SK-N-SH (cell line): ENCODE data around the gene ARL3.

Experiments
- CTCF ChIP-seq: fragments of 200-600 bp; sonication (generic); IDR thresholded peaks from 2 replicates; pipeline ENCODE4 v1.6.1; 2017; ENCODE audit warnings: antibody characterized with exemption, mild to moderate bottlenecking, moderate library complexity
- ELF1 ChIP-seq: IDR thresholded peaks from 2 replicates; pipeline ENCODE4 v1.4.0; 2012
- EP300 ChIP-seq, 2 experiments: IDR thresholded peaks; 2 replicates each; pipeline versions ENCODE4 v1.4.0 to v1.6.1; 2012; ENCODE audit warnings: borderline replicate concordance in 1 of 2, low read depth in 1 of 2, low read length in 1 of 2
- EZH2phosphoT487 ChIP-seq: fragments of 200-600 bp; sonication (generic); IDR thresholded peaks from 2 replicates; pipeline ENCODE4 v1.6.1; 2017; ENCODE audit warnings: low read depth, mixed run types, mild to moderate bottlenecking, antibody characterized with exemption, moderate library complexity, borderline replicate concordance
- FOXJ3 ChIP-seq: sonication (generic); formaldehyde crosslinking; IDR thresholded peaks from 2 replicates; pipeline ENCODE4 v1.5.1; 2020; ENCODE audit warnings: mild to moderate bottlenecking, missing genetic modification reagents
- FOXM1 ChIP-seq: IDR thresholded peaks from 2 replicates; pipeline ENCODE4 v1.4.0; 2012; ENCODE audit warnings: low read depth, mild to moderate bottlenecking
- GABPA ChIP-seq: IDR thresholded peaks from 2 replicates; pipeline ENCODE4 v1.4.0; 2012; ENCODE audit warnings: low read depth, mild to moderate bottlenecking
- IRF3 ChIP-seq: fragments of 150-350 bp; IDR thresholded peaks from 2 replicates; pipeline ENCODE4 v1.6.1; 2016; ENCODE audit warnings: mild to moderate bottlenecking, low read depth, low read length
- JUND ChIP-seq: IDR thresholded peaks from 2 replicates; pipeline ENCODE4 v1.4.0; 2012
- RCOR1 ChIP-seq: fragments of 150-350 bp; IDR thresholded peaks from 2 replicates; pipeline ENCODE4 v1.6.1; 2017; ENCODE audit warnings: antibody characterized with exemption, low read length
- SMC3 ChIP-seq: IDR thresholded peaks from 2 replicates; pipeline ENCODE4 v1.6.1; 2012; ENCODE audit warnings: low read depth, low read length, improper control_type of control experiment
- YY1 ChIP-seq: IDR thresholded peaks from 2 replicates; pipeline ENCODE4 v1.4.0; 2012; ENCODE audit warnings: low read depth, mild to moderate bottlenecking

GRCh38 chr10:102670065-102670670, 44.0 kb downstream of the ARL3 start:
- no peak for TF ChIP-seq ELF1
- no peak for TF ChIP-seq RCOR1
- no peak for TF ChIP-seq FOXM1
- no peak for TF ChIP-seq EZH2phosphoT487
- no peak; the same call in 1 of the 2 replicates for TF ChIP-seq CTCF
- no peak for TF ChIP-seq IRF3
- TF ChIP-seq FOXJ3 (CRISPR knock-in tag), result no peak
- no peak for TF ChIP-seq JUND
- TF ChIP-seq YY1, result no peak
- TF ChIP-seq GABPA, result no peak
- TF ChIP-seq SMC3, result no peak
- TF ChIP-seq EP300 (IDR thresholded peaks at IDR 0.05; ENCODE audit: borderline replicate concordance in 1 of 2, low read depth in 1 of 2, low read length in 1 of 2), result no peak
